HCT116 (cell line): ENCODE results near the gene IQGAP3.

Source experiments
- CTCF ChIP-seq, 3 experiments: fragments of 200-600 bp in 1 of 3; sonication (generic) in 1 of 3; IDR thresholded peaks in 2 of 3; conservative IDR thresholded peaks in 1 of 3; 2 replicates each; pipeline ENCODE4 v1.5.1; 2012 to 2017; ENCODE audit warnings: low read depth in 2 of 3, low read length in 2 of 3, antibody characterized with exemption in 1 of 3, borderline replicate concordance in 1 of 3, control low read depth in 1 of 3, mild to moderate bottlenecking in 1 of 3, mixed read lengths in 1 of 3, mixed run types in 1 of 3, moderate library complexity in 1 of 3; ENCODE audit not compliant: insufficient read depth in 1 of 3
- EZH2 ChIP-seq: fragments of 200-600 bp; sonication (generic); IDR thresholded peaks from 2 replicates; pipeline ENCODE4 v1.6.1; 2017; ENCODE audit warnings: antibody characterized with exemption, mixed run types
- POLR2A ChIP-seq: IDR thresholded peaks from 2 replicates; pipeline ENCODE4 v1.7.0; 2011; ENCODE audit warnings: borderline replicate concordance; ENCODE audit not compliant: insufficient read depth, insufficient read length; ENCODE audit errors: extremely low read depth
- POLR2AphosphoS5 ChIP-seq: IDR thresholded peaks from 2 replicates; pipeline ENCODE4 v1.6.1; 2011; ENCODE audit warnings: mild to moderate bottlenecking, low read depth, low read length, moderate library complexity
- RAD21 ChIP-seq: IDR thresholded peaks from 2 replicates; pipeline ENCODE4 v1.6.1; 2012; ENCODE audit warnings: low read depth, mild to moderate bottlenecking
- YY1 ChIP-seq: IDR thresholded peaks from 2 replicates; pipeline ENCODE4 v1.6.1; 2011; ENCODE audit warnings: low read length, low read depth, moderate library complexity, mild to moderate bottlenecking; ENCODE audit not compliant: insufficient replicate concordance; ENCODE audit errors: extremely low read depth

GRCh38 chr1:156504821-156505678 is 67.3 kb downstream of the IQGAP3 start:
- TF ChIP-seq POLR2A: no peak
- peak; percentile 4 for TF ChIP-seq POLR2AphosphoS5
- TF ChIP-seq CTCF (IDR thresholded peaks at IDR 0.05 in 2 of 3, conservative IDR thresholded peaks at IDR 0.05 in 1 of 3; ENCODE audit: borderline replicate concordance in 1 of 3, insufficient read depth in 1 of 3, low read depth in 2 of 3, low read length in 2 of 3): no peak
- no peak for TF ChIP-seq EZH2
- no peak for TF ChIP-seq RAD21
- TF ChIP-seq YY1: peak; percentile 61
